Measurements from ENCODE around the gene S100A13.

DNA sequence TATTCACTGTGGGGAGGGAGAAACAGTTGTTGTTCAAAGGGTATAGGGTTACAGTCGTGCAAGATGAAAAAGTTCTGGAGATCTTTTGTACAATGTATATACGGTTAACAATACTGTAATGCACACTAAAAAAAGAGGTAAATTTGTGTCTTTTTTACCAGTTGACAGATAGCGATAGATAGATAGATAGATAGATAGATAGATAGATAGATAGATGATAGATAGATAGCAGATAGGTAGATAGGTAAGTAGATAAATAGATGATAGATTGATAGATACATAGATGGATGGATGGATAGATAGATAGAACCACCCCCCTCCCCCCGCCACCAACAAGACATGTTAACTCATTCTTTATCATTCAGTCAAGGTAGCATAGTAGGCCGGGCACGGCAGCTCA lies 24.6 kb downstream of the S100A13 start:
- TF ChIP-seq POLR2AphosphoS5 (IDR thresholded peaks at IDR 0.05; ENCODE audit: low read depth, low read length) = no peak
- TF ChIP-seq, protein P1, sequence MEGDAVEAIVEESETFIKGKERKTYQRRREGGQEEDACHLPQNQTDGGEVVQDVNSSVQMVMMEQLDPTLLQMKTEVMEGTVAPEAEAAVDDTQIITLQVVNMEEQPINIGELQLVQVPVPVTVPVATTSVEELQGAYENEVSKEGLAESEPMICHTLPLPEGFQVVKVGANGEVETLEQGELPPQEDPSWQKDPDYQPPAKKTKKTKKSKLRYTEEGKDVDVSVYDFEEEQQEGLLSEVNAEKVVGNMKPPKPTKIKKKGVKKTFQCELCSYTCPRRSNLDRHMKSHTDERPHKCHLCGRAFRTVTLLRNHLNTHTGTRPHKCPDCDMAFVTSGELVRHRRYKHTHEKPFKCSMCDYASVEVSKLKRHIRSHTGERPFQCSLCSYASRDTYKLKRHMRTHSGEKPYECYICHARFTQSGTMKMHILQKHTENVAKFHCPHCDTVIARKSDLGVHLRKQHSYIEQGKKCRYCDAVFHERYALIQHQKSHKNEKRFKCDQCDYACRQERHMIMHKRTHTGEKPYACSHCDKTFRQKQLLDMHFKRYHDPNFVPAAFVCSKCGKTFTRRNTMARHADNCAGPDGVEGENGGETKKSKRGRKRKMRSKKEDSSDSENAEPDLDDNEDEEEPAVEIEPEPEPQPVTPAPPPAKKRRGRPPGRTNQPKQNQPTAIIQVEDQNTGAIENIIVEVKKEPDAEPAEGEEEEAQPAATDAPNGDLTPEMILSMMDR (IDR thresholded peaks at IDR 0.05) = no peak
- TF ChIP-seq, protein P2, sequence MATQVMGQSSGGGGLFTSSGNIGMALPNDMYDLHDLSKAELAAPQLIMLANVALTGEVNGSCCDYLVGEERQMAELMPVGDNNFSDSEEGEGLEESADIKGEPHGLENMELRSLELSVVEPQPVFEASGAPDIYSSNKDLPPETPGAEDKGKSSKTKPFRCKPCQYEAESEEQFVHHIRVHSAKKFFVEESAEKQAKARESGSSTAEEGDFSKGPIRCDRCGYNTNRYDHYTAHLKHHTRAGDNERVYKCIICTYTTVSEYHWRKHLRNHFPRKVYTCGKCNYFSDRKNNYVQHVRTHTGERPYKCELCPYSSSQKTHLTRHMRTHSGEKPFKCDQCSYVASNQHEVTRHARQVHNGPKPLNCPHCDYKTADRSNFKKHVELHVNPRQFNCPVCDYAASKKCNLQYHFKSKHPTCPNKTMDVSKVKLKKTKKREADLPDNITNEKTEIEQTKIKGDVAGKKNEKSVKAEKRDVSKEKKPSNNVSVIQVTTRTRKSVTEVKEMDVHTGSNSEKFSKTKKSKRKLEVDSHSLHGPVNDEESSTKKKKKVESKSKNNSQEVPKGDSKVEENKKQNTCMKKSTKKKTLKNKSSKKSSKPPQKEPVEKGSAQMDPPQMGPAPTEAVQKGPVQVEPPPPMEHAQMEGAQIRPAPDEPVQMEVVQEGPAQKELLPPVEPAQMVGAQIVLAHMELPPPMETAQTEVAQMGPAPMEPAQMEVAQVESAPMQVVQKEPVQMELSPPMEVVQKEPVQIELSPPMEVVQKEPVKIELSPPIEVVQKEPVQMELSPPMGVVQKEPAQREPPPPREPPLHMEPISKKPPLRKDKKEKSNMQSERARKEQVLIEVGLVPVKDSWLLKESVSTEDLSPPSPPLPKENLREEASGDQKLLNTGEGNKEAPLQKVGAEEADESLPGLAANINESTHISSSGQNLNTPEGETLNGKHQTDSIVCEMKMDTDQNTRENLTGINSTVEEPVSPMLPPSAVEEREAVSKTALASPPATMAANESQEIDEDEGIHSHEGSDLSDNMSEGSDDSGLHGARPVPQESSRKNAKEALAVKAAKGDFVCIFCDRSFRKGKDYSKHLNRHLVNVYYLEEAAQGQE (IDR thresholded peaks at IDR 0.05; ENCODE audit: insufficient read depth in 1 of 2, low read depth in 2 of 2, low read length in 1 of 2) = no peak
- no peak for TF ChIP-seq SIN3A (IDR thresholded peaks at IDR 0.05; ENCODE audit: borderline replicate concordance, insufficient read depth, low read depth, low read length)
- no peak for TF ChIP-seq TCF7L2 (IDR thresholded peaks at IDR 0.05; ENCODE audit: low read depth, low read length)

All from Panc1 (cell line).